IMR-90 (cell line): ENCODE results near the gene CDKN1A. TPM values are rescaled to one million over a fixed set of nuclear protein-coding genes. Genes with fewer than 3 reads are reported as not detected.

ENCODE experiments used
- ATAC-seq: fragments of 200-7000 bp; cut with Tn5 transposase; 2 replicates; pipeline ENCODE4 v1.9.1; 2020; ENCODE audit warnings: low read depth, mild to moderate bottlenecking, moderate library complexity
- BruUV-seq: library from RNA; stranded (reverse); fragments of 400-500 nt; replicated peaks from 2 replicates; lab custom pipeline; 2021; lab: Mats Ljungman, UMichigan
- CTCF ChIA-PET: fragments of 300-600 bp; formaldehyde crosslinking; extraction: SDS; loops from one replicate; lab custom pipeline; 2021; ENCODE audit warnings: antibody characterized with exemption; lab: Yijun Ruan, JAX
- POLR2A ChIA-PET: fragments of 300-600 bp; sonication (Branson Sonifier 250); formaldehyde crosslinking; loops from one replicate; lab custom pipeline; 2022; ENCODE audit warnings: antibody characterized with exemption; ENCODE audit not compliant: unreplicated experiment; lab: Charles Lee
- DNase-seq: peaks from one replicate; pipeline ENCODE4 v3.0.0; 2013
- H2AFZ ChIP-seq: replicated peaks from 2 replicates; pipeline ENCODE3; 2013; ENCODE audit warnings: low read length, mild to moderate bottlenecking; ENCODE audit not compliant: poor library complexity
- H2AK5ac ChIP-seq: 2 replicates; pipeline ENCODE4 v1.6.1; 2013; ENCODE audit warnings: low read depth, low read length, inconsistent platforms
- H2AK9ac ChIP-seq: replicated peaks from 2 replicates; pipeline ENCODE3; 2013; ENCODE audit warnings: mild to moderate bottlenecking, low read depth, low read length, moderate library complexity; ENCODE audit not compliant: poor library complexity
- H2BK120ac ChIP-seq: 2 replicates; pipeline ENCODE4 v1.6.1; 2013; ENCODE audit warnings: low read depth, low read length, inconsistent platforms
- H2BK15ac ChIP-seq: 3 replicates; pipeline ENCODE4 v1.6.1; 2013; ENCODE audit warnings: low read depth, low read length, inconsistent platforms
- H2BK20ac ChIP-seq: 2 replicates; pipeline ENCODE4 v1.6.1; 2013; ENCODE audit warnings: low read depth, mild to moderate bottlenecking, inconsistent platforms, low read length, moderate library complexity
- H2BK5ac ChIP-seq: 2 replicates; pipeline ENCODE4 v1.6.1; 2013; ENCODE audit warnings: mild to moderate bottlenecking, low read depth, low read length, inconsistent platforms; ENCODE audit not compliant: poor library complexity, severe bottlenecking
- H3K14ac ChIP-seq: replicated peaks from 2 replicates; pipeline ENCODE4 v1.6.1; 2013; ENCODE audit warnings: low read depth, low read length, inconsistent platforms
- H3K18ac ChIP-seq: 2 replicates; pipeline ENCODE4 v1.6.1; 2013; ENCODE audit warnings: low read depth, low read length, control low read depth
- H3K23ac ChIP-seq: 2 replicates; pipeline ENCODE4 v1.6.1; 2013; ENCODE audit warnings: low read depth, low read length, inconsistent platforms
- H3K27ac ChIP-seq: 2 replicates; pipeline ENCODE4 v1.5.1; 2013; ENCODE audit warnings: mild to moderate bottlenecking, control low read depth, low read length; ENCODE audit not compliant: insufficient read depth
- H3K27me3 ChIP-seq: 2 replicates; pipeline ENCODE4 v1.6.1; 2013; ENCODE audit warnings: low read length; ENCODE audit not compliant: control insufficient read depth, insufficient read depth
- H3K36me3 ChIP-seq: 2 replicates; pipeline ENCODE4 v1.6.1; 2013; ENCODE audit warnings: low read length, mixed read lengths; ENCODE audit not compliant: control insufficient read depth, insufficient read depth
- H3K4ac ChIP-seq: 2 replicates; pipeline ENCODE4 v1.6.1; 2013; ENCODE audit warnings: low read depth, low read length, inconsistent platforms
- H3K4me1 ChIP-seq: 2 replicates; pipeline ENCODE4 v1.6.1; 2013; ENCODE audit warnings: low read length, mixed read lengths; ENCODE audit not compliant: control insufficient read depth, insufficient read depth
- H3K4me2 ChIP-seq: 2 replicates; pipeline ENCODE4 v1.6.1; 2013; ENCODE audit warnings: low read depth, mild to moderate bottlenecking, control low read depth, low read length, moderate library complexity
- H3K4me3 ChIP-seq: 2 replicates; pipeline ENCODE4 v1.5.1; 2013; ENCODE audit warnings: low read depth, mild to moderate bottlenecking, control low read depth, low read length, moderate library complexity; ENCODE audit not compliant: insufficient read depth
- H3K56ac ChIP-seq: 2 replicates; pipeline ENCODE4 v1.6.1; 2013; ENCODE audit warnings: low read length, inconsistent platforms; ENCODE audit not compliant: insufficient read depth; ENCODE audit errors: extremely low read depth
- H3K79me1 ChIP-seq, 2 experiments: 2 replicates each; pipeline ENCODE4 v1.6.1; 2013; ENCODE audit warnings: low read length in 2 of 2, inconsistent platforms in 1 of 2, low read depth in 1 of 2
- H3K9ac ChIP-seq: 2 replicates; pipeline ENCODE4 v1.6.1; 2013; ENCODE audit warnings: low read depth, low read length, control low read depth
- H3K9me1 ChIP-seq: 2 replicates; pipeline ENCODE4 v1.6.1; 2013; ENCODE audit warnings: low read length, inconsistent platforms; ENCODE audit not compliant: insufficient read depth
- H3K9me3 ChIP-seq: 2 replicates; pipeline ENCODE4 v1.6.1; 2013; ENCODE audit warnings: low read length; ENCODE audit not compliant: control insufficient read depth, insufficient read depth
- H4K20me1 ChIP-seq: 2 replicates; pipeline ENCODE4 v1.6.1; 2013; ENCODE audit warnings: low read length, inconsistent platforms; ENCODE audit not compliant: insufficient read depth
- H4K5ac ChIP-seq: 2 replicates; pipeline ENCODE4 v1.6.1; 2013; ENCODE audit warnings: mild to moderate bottlenecking, low read depth, low read length, control low read depth
- H4K8ac ChIP-seq, 2 experiments: 2 replicates each; pipeline ENCODE4 v1.6.1; 2013; ENCODE audit warnings: low read depth in 2 of 2, low read length in 2 of 2, control low read depth in 1 of 2, inconsistent platforms in 1 of 2
- H4K91ac ChIP-seq: 2 replicates; pipeline ENCODE4 v1.6.1; 2013; ENCODE audit warnings: low read depth, low read length, inconsistent platforms; ENCODE audit not compliant: insufficient read depth
- CHD1 ChIP-seq: IDR thresholded peaks from 2 replicates; pipeline ENCODE4 v1.6.1; 2012; ENCODE audit warnings: low read depth, low read length, improper control_type of control experiment
- CTCF ChIP-seq: conservative IDR thresholded peaks from 2 replicates; pipeline ENCODE4 v1.5.1; 2012; ENCODE audit warnings: mild to moderate bottlenecking, low read depth, low read length, improper control_type of control experiment
- FOS ChIP-seq: fragments of 150-350 bp; IDR thresholded peaks from 2 replicates; pipeline ENCODE4 v1.6.1; 2016; ENCODE audit warnings: low read depth, low read length
- MAFK ChIP-seq: IDR thresholded peaks from 2 replicates; pipeline ENCODE4 v1.6.1; 2012; ENCODE audit warnings: low read depth, low read length, improper control_type of control experiment
- MAZ ChIP-seq: IDR thresholded peaks from 2 replicates; pipeline ENCODE4 v1.6.1; 2012; ENCODE audit warnings: low read depth, mild to moderate bottlenecking, low read length, improper control_type of control experiment, moderate library complexity, borderline replicate concordance
- MXI1 ChIP-seq: IDR thresholded peaks from 2 replicates; pipeline ENCODE4 v1.6.1; 2012; ENCODE audit warnings: low read depth, mild to moderate bottlenecking, low read length, moderate library complexity, borderline replicate concordance
- POLR2A ChIP-seq: IDR thresholded peaks from 2 replicates; pipeline ENCODE4 v1.6.1; 2012; ENCODE audit warnings: mild to moderate bottlenecking, low read depth, low read length
- RAD21 ChIP-seq: IDR thresholded peaks from 2 replicates; pipeline ENCODE4 v1.6.1; 2012; ENCODE audit warnings: low read length, improper control_type of control experiment
- RCOR1 ChIP-seq: IDR thresholded peaks from 2 replicates; pipeline ENCODE4 v1.6.1; 2012; ENCODE audit warnings: mild to moderate bottlenecking, low read length, improper control_type of control experiment; ENCODE audit not compliant: insufficient replicate concordance
- RFX5 ChIP-seq: IDR thresholded peaks from 2 replicates; pipeline ENCODE4 v1.8.0; 2012; ENCODE audit warnings: low read depth, mild to moderate bottlenecking, low read length, moderate library complexity
- SMC3 ChIP-seq: fragments of 150-350 bp; IDR thresholded peaks from 2 replicates; pipeline ENCODE4 v1.6.1; 2016; ENCODE audit warnings: low read depth, mild to moderate bottlenecking, antibody characterized with exemption, low read length, moderate library complexity
- WGBS, 2 experiments: methylation state at CpG; one replicate each; pipeline versions ENCODE4 v1.1.5 to v1.1.7; 2013; ENCODE audit warnings: missing lambda C conversion rate in 2 of 2; ENCODE audit not compliant: insufficient read length in 1 of 2; ENCODE audit errors: extremely low coverage in 2 of 2; 5-methylcytosine and 5-hydroxymethylcytosine counted together
- dilution Hi-C: fragments of 300-500 bp; cut with HindIII; formaldehyde crosslinking; loops from one replicate; pipeline ENCODE4 v1.14.3; 2018; ENCODE audit warnings: low sequenced_read_pairs; ENCODE audit not compliant: unreplicated experiment
- in situ Hi-C: fragments of 300-500 bp; cut with MboI; formaldehyde crosslinking; loops from 3 replicates; pipeline ENCODE4 v1.14.3; 2019; ENCODE audit warnings: low sequenced_read_pairs, inconsistent platforms, mixed read lengths
- intact Hi-C: fragments of 100-400 bp; cut with micrococcal nuclease; formaldehyde crosslinking; loops from 2 replicates; pipeline ENCODE4 v1.10.0; 2022
- polyA plus RNA-seq, 3 experiments: library from polyadenylated mRNA; depleted of rRNA; stranded (reverse); fragments of >200 nt; gene quantifications; 2 replicates each; pipeline ENCODE4 v1.2.3, GENCODE V29; 2012; ENCODE audit warnings: low replicate concordance in 1 of 3
- total RNA-seq: library from RNA; depleted of rRNA; stranded (reverse); fragments of >200 nt; gene quantifications from 2 replicates; pipeline ENCODE4 v1.2.3, GENCODE V29; 2012
- TF ChIP-seq, protein P1 (sequence below): fragments of 150-350 bp; IDR thresholded peaks from 2 replicates; pipeline ENCODE4 v1.6.1; 2016; ENCODE audit warnings: low read depth, mild to moderate bottlenecking, low read length, moderate library complexity, borderline replicate concordance
- TF ChIP-seq, protein P2 (sequence below): fragments of 150-350 bp; IDR thresholded peaks from 2 replicates; pipeline ENCODE4 v1.6.1; 2017; ENCODE audit warnings: mild to moderate bottlenecking, antibody characterized with exemption, low read length, low read depth

CDKN1A gene
- total and polyA plus RNA-seq, 2 of the 4 experiments (the other 2 are of a cell fraction) = 155 to 576 TPM

DNA sequence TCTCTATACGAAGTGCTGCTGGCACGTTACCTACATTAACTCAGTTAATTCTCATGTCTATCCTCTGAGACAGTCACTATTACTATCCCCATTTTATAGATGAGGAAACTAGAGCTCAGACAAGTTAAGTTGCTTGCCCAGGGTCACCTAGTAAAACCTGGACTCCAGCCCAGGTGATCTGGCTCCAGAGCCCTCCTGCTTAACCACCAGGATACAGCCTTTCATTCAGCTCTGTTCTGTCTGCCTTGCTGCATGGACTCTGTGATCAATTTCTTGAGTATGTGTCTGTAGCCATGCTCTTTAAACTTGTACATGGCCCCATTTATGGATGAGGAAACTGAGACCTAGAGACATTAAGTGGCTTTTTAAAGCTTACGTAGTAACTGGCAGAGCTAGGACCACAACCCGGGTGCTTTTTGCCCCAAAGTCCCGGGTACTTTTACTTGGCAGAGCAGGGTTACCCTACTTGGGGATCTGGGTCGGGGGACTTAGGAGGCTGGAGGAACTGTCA, 4.7 kb downstream of the CDKN1A start:
- Histone ChIP-seq H4K5ac (no peak overlapping the region), H2AK5ac (no peak overlapping the region; the same call in 1 of the 2 replicates), H3K27me3 (no peaks in the 10 kb centered on the region), H3K27ac (no peak overlapping the region), H3K4ac (no peak overlapping the region), H3K79me1 (peaks cover 19 to 64% of the 10 kb centered on the region in 2 experiments; a peak in 3 of 4 replicates), H3K9me1 (peaks cover 7% of the 10 kb centered on the region; the same call in 1 of the 2 replicates), H3K4me2 (peak overlapping the region; percentile 75), H3K4me1 (peaks cover 3% of the 10 kb centered on the region), H3K4me3 (peak overlapping the region; percentile 35), H3K18ac (no peak overlapping the region), H4K91ac (no peak overlapping the region), H2BK120ac (no peak overlapping the region), H2BK5ac (no peak overlapping the region), H2BK15ac (no peak overlapping the region), H4K20me1 (peaks cover 97% of the 10 kb centered on the region), H4K8ac (0 out of 4 replicates have a peak overlapping the region, but pooled peaks of 1 of the 2 experiments have one; percentile 3), H2BK20ac (no peak overlapping the region), H3K23ac (0 out of 2 replicates have a peak overlapping the region, but pooled peaks have one; percentile 56), H3K9me3 (no peaks in the 10 kb centered on the region), H3K56ac (no peak overlapping the region), H3K36me3 (peaks cover 62% of the 10 kb centered on the region), H3K9ac (no peak overlapping the region), H2AK9ac (peak overlapping the region; percentile 73), H3K14ac (no peak overlapping the region), H2AFZ (no peak overlapping the region)
- POLR2A ChIA-PET = interaction anchor here (0.9 to 1.5 kb wide), 3 partner anchors 16 to 58 kb away, joined by 4 to 6 read pairs (median 4); no protein-coding TSS in a partner anchor
- in situ Hi-C loops = loop anchor here (5.0 kb wide), 1 partner anchor 61 kb away; no protein-coding TSS in a partner anchor
- dilution Hi-C loops = no loop called here
- ATAC-seq (no peak), DNase-seq (no peak)
- CTCF ChIA-PET = no interaction called here
- TF ChIP-seq MAFK (no peak), SMC3 (no peak), RFX5 (no peak), FOS (no peak), MXI1 (no peak), CHD1 (no peak), POLR2A (no peak), MAZ (no peak), RCOR1 (no peak), RAD21 (no peak), CTCF (no peak)
- TF ChIP-seq, protein P1, sequence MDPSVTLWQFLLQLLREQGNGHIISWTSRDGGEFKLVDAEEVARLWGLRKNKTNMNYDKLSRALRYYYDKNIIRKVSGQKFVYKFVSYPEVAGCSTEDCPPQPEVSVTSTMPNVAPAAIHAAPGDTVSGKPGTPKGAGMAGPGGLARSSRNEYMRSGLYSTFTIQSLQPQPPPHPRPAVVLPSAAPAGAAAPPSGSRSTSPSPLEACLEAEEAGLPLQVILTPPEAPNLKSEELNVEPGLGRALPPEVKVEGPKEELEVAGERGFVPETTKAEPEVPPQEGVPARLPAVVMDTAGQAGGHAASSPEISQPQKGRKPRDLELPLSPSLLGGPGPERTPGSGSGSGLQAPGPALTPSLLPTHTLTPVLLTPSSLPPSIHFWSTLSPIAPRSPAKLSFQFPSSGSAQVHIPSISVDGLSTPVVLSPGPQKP = no peak
- TF ChIP-seq, protein P2, sequence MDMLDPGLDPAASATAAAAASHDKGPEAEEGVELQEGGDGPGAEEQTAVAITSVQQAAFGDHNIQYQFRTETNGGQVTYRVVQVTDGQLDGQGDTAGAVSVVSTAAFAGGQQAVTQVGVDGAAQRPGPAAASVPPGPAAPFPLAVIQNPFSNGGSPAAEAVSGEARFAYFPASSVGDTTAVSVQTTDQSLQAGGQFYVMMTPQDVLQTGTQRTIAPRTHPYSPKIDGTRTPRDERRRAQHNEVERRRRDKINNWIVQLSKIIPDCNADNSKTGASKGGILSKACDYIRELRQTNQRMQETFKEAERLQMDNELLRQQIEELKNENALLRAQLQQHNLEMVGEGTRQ = no peak
- intact Hi-C loops = loop anchor here (5.0 kb wide), 1 partner anchor 261 kb away; no protein-coding TSS in a partner anchor
- 100% methylated on average over 3 of the region's 6 CpGs; no CpG with 5 or more reads in 1 of the 2 experiments for WGBS, 2 experiments
- no TSS peak for BruUV-seq
